Activated CD4-positive, alpha-beta T cell treated with anti-CD3 and anti-CD28 coated beads for 4 hours (primary cell): ENCODE measurements around the gene POU2F3.

Experiments
- DNase-seq, 2 donors: peaks; one replicate each; pipeline ENCODE4 v3.0.0-alpha.2; 2020

POU2F3 gene

GRCh38 chr11:120327311-120327710, 87.4 kb downstream of the POU2F3 start:
- no peak for DNase-seq

GRCh38 chr11:120329556-120329955, 89.6 kb downstream of the POU2F3 start:
- DNase-seq, result no peak

GRCh38 chr11:120330045-120330444, 90.1 kb downstream of the POU2F3 start:
- DNase-seq, result no peak

GRCh38 chr11:120331301-120331996, 91.5 kb downstream of the POU2F3 start:
- no peak for DNase-seq

GRCh38 chr11:120332822-120333716, 93.1 kb downstream of the POU2F3 start:
- no peak for DNase-seq

- no peak for DNase-seq
Measured at GRCh38 chr11:120333801-120334200, 93.9 kb downstream of the POU2F3 start.

GRCh38 chr11:120334332-120334731, 94.4 kb downstream of the POU2F3 start:
- no peak for DNase-seq

GRCh38 chr11:120334894-120335462, 95.0 kb downstream of the POU2F3 start:
- peak; percentile 44 to 77 for DNase-seq

- peak; percentile 24 to 25 for DNase-seq
Measured at GRCh38 chr11:120335556-120335907, 95.6 kb downstream of the POU2F3 start.

GRCh38 chr11:120335908-120336640, 96.1 kb downstream of the POU2F3 start, which contains the start of gene ARHGEF12:
TSS of gene ARHGEF12 (plus strand) at chr11:120336413. CDS start at chr11:120337244, 831 bp downstream.
- DNase-seq, result peak; percentile 76 to 78

GRCh38 chr11:120336641-120337354, 96.9 kb downstream of the POU2F3 start:
- DNase-seq, result peak in 1 of 2 donors; percentile 21

GRCh38 chr11:120337355-120338106, 97.6 kb downstream of the POU2F3 start:
- DNase-seq, result no peak

- DNase-seq, result no peak
Measured at GRCh38 chr11:120338107-120338933, 98.4 kb downstream of the POU2F3 start.

GRCh38 chr11:120339394-120339890, 99.5 kb downstream of the POU2F3 start:
- DNase-seq, result no peak

GRCh38 chr11:120340529-120340928, 100.6 kb downstream of the POU2F3 start:
- DNase-seq, result no peak

GRCh38 chr11:120342226-120342625, 102.3 kb downstream of the POU2F3 start:
- DNase-seq, result no peak

GRCh38 chr11:120342678-120343077, 102.7 kb downstream of the POU2F3 start:
- no peak for DNase-seq

GRCh38 chr11:120343429-120343828, 103.5 kb downstream of the POU2F3 start:
- DNase-seq, result no peak

- DNase-seq, result peak; percentile 26 to 48
Measured at GRCh38 chr11:120344302-120345004, 104.5 kb downstream of the POU2F3 start.

- no peak for DNase-seq
Measured at GRCh38 chr11:120346233-120346632, 106.3 kb downstream of the POU2F3 start.
